GM18867 (cell line): Measurements from ENCODE around the gene PAM.

ENCODE experiments used
- ATAC-seq: cut with Tn5 transposase; IDR thresholded peaks from one replicate; pipeline ENCODE4 v1.9.1; 2021; ENCODE audit warnings: mild to moderate bottlenecking, moderate library complexity; ENCODE audit not compliant: unreplicated experiment

PAM gene

DNA sequence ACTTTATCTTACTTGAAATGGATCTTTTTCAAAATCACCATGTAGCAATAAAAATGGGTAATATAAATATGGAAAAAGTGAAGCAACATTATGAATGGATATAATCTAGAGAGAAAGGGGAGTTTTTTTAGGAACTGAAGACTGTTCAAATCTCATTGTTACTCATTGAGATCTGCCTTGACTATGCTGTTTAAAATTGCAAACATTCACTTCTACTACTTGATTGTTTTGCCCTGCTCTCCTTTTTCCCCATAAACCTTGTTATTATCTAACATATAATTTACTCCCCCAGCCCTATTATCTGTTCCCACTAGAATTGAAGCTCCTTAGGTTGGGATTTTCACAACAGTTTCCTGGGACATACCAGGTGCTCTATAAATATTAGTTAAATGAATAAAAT, 22.0 kb downstream of the PAM start:
- no peak for ATAC-seq

DNA sequence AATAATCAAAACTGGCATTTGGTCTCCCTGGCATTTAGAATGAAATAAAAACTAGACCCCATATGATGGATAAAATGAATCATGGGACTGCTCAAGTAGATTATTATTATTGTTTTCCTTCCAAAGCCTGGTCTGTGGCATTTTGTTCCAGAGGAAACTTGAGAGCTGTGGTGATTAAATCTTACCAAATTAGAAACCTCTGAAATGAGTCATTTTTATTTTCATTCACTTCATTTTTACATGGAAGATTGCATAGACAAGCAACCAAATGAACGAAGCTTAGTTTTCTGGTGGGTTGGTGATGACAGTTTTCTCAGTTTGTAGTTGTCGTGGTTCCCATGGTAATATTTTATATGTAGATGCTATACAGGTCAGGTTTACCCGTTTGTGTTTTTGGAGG, 23.4 kb downstream of the PAM start:
- peak; percentile 38 for ATAC-seq

DNA sequence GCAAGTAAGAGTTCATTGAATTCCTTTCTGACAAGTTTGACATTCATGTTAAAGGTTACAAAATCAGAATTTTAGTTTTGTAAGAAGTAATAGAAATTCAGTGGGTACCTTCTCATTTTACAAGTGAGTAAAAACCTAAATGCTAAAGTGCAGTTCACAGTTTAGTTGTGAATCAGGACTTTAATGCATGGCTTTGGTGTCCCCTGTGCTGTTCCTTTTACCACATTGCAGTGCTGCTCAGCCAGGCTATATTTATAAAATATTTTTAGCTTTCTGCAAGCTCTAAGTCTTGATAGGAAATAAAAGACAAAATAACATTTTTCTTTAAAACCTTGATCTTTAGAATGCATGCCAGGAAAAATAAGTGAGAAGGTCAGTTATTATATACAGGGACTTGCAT, 26.3 kb downstream of the PAM start:
- ATAC-seq, result no peak

DNA sequence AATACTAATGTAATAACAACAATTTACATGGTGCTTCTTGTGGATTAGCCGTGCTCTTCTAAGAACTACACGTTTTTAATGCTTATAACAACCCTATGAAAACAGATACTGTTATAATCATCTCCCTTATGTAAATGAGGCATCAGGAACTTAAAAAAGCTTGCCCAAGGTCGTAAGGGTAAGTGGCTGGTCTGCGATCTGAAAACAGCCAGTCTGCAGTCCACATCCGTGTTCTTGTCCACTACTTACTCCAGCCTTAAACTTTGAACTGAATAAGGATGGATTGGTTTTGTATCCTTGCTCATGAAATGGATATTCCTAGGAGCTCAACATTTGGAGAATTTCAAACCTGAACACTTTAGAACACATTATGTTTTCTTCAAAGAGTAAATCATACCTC, 26.7 kb downstream of the PAM start:
- no peak for ATAC-seq

DNA sequence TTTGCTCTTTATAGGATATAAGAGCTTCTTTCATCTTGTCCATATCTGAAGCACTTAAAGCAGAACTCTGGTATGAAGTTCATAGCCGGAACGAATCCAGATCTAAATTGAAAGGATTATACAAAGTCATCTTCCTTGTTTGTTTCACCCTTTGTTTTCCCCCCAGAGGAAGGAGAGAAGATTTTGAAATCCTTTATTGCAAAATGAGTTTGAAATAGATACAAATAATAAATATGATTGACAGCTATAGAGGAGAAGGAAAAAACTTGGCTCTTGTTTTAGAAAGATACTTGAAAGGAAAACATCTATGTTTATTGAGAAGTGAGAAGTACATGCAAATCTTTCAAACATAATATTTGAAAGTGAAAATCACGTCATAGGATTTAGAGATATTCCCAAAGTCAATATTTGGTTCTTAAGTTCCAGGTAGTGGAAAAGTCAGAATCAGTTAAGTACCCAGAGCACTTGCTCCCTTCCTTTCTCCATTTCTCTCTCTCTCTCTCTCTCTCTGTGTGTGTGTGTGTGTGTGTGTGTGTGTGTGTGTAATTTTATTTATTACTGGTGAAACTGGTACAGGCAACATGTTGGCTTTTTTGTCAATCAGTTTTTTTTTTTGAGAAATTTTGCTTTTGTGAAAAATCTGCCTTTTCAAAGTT, 27.2 kb downstream of the PAM start:
- ATAC-seq, result no peak

DNA sequence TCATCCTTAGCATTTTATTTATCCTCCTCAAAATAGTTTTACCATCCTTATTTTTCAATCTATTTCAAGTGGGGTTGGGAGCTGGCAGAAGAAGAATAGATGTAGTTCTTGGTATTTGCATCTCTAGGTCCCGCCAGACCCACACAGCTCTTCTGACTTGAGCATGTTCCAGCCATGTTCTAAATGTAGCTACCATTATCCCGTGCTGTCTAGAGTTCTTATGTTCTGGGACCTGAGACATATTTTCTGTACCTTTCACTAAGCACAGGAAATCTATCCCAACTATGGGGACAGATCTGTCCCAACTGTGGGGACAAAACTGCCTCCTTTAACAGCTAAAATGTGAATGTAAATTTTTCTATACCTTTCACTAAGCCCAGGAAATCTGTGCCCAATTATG, 32.0 kb downstream of the PAM start:
- no peak for ATAC-seq

DNA sequence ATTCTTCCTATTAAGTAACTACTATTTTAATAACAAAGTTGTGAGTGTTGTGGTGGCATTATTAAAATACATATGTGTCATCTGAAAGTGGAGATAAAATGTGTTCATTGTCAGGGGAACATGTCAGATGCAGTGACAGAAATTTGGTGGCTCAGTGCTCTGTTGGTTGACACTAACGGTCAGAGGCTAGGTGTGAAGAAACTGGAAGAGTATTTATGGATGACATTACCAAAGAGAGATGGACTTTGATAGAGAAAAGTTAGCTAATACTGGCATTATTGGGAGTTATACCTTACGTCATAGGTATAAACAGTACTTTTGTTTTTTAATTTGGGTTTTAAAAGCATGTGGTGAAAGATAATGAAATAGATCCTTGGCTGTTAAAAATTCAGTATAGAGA, 33.7 kb downstream of the PAM start:
- no peak for ATAC-seq

DNA sequence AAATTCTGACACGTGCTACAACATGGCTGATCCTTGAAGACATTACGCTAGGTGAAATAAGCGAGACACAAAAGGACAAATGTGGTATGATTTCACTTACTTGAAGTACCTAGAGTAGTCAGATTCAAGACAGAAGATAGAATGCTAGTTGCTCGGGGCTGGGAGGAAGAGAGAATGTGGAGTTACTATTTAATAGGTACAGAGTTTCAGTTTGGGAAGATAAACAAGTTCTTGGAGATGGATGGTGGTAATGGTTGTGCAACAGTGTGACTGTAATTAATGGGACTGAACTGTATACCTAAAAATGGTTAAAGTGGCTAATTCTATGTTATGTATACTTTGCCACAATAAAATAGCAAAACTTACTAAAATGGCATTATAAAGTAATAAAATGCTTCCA, 34.4 kb downstream of the PAM start:
- ATAC-seq, result no peak

DNA sequence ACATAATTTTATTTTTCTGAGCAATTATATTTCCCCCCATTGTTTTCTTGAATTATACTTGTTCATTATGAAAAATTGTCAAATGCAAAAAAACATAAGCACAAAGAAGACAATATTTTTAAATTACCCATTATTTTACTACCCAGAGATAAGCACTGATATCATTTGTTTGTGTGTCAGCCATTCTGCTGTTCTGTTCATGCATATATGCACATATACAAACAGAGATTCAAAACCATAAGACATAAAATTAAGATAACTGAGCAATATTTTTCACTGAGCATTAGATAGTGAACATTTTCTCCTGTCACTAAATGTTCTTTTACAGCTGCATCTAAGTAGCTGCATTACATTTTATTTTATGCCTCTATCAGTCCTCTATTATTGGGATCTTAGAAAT, 35.6 kb downstream of the PAM start:
- no peak for ATAC-seq

DNA sequence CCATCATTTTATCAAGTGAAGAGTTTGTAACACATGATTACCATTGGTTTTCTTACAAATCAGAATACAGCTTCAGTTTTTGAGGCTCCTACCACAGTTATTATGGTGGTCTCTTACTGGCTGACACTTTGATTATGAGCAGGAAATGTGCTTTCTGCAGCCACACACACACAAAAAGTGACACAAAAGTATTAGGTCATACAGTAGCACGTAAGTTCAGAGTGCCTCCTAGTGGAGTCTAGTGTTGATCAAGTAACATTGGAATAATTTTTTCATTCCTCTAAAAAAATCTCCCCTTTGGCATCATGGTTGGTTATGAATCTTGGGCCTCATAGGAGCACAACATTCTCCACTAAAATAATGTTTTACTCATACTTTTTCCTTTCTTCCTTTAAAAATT, 37.6 kb downstream of the PAM start:
- no peak for ATAC-seq

DNA sequence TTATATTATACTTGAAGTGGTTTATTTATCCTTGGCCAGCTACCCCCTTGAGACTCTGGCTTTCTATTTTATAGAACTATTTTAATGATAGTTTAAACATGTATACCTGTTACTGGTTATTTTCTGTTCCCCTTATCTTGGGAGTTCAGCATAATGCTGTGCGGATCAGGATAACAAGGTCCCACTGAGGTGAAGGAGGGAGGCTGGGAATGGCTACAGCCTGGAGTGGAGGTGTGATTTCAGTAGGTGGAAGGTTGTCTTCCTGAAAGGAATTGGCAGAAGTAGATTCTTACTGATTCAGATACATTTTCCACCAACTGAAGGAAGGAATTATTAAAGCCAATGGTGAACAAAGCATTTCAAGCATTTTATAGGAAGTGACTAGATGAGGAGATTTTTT, 38.9 kb downstream of the PAM start:
- ATAC-seq, result no peak

DNA sequence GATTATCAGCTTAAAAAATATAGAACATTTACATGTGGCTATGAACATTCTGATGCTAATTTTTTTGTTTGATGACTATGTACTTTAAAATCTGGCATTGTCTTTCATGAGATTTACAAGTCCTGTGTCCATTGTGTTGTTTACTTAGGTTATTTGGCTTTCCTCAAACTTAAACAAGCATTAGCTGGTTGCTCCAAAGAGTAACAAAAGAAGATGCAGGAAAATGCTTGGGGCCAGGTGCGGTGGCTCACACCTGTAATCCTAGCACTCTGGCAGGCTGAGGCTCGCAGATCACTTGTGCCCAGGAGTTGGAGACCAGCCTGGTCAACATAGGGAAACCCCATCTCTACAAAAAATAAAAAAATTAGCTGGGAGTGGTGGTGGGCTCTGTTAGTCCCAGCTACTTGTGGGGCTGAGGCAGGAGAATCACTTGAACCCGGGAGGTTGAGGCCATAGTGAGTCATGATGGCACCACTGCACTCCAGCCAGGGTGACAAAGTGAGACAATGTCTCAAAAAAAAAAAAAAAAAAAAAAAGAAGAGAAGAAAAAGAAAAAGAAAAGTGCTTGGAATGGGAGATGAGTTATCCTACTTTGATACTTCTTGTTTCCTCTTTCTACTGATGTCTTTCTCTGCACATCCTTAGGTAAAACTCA, 39.7 kb downstream of the PAM start:
- no peak for ATAC-seq

DNA sequence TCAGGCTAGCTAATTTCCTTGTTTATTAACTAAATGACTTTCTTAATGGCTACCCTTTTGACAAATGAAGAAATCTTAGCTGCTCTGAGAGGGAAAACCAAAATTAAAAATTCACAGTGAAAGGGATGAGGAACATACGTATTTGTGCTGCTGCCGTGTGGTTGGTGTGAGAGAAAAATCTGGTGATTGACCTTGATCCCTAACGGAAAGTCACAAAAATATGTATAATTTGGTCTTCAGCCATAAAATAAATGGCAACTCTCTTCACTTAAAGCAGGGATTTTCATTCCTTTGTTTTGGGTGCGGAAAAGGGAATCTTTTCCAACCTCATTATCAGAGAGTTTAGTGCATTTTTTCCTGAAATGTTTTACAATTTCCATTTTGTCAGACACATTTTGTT, 40.4 kb downstream of the PAM start:
- no peak for ATAC-seq

DNA sequence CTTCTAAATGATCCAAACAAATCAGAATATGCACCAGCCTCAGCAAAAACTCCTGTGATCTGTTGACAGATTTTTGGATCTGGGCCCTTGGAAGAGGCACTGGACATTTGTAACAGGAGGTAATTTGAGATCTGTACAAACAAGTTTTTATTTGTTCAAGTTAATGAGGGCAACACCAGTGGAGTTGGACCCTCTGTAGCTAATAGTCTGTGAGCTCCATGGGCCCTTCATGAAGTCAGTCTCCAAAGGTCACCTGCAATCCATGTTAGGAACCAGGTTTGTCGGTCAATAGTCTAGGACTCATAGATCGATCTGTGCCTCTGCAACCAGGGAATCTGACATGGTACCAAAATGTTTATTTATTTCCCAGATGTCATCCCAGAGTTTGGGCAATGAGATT, 40.9 kb downstream of the PAM start:
- ATAC-seq, result no peak

DNA sequence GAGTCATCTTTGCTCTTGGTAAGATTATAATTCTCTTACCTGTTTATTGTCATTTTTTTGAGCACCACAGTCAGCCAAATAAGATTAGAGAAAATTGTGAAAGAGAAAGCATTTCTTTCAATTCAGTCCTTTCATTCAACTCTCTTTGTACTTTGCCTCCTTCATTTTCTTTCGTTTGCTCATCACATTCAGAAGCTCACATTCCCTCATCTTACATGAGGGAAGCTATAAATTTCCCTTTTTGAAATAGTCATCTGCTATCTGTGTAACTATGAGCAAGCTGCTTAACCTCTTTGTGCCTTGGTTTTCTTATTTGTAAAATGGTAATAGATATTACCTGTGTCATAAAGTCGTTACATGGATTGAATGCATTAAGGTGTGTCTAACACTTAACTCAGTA, 41.4 kb downstream of the PAM start:
- ATAC-seq, result no peak

DNA sequence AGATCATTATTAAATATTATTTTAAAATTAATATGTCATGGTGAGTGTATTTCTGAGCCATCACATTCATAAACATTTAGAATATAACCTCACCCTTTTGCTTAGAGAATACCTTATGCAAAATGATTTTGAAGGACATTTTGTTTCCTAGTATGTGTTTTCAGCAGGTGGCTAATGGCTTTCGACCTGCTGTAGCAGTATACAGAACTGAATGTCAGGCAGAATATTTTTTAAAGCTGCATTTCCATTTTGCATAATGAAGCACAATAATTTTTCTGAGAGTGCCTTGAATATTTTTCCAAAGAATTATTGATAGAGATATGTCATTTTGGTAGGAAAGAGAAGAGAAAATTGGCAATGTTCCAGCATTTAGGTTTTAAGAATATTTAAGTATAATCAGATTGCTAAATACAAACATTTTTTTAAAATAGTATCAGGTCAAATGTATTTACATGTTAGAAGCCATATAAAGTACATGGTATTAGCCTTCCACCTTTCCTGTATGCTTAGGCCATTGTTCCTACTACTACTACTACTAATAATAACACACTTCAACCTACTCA, 42.3 kb downstream of the PAM start:
- no peak for ATAC-seq

DNA sequence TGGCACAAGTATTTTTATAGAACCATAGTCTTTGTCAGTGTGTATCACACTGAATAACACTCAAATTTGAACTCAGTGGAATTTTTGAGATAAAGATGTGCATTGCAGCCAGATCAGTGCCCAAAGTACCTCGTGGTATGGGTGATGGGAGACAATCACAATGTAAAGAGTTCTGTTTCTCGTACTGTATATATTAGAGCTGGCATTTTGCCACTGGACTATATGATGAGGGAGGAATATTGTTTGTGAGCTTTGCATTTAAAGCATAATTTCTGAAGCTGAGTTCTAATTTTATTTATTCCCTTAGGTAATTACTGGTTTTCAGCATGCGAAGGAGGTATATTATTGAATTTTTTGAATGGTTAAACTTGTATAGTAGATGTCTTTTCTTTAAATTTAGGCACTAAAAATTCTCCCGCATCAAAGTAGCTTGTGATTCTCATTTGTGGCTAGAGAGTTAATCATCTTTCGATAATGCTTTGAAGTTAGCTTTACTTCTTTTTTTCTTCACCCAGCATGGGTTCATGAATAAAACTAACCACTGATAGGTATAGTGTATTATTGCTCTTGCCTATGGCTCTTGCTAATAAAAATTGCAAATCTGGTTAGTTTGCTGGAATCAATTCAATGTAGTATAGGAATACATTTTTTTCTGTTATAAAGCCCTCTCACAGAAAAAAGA, 43.1 kb downstream of the PAM start:
- ATAC-seq, result no peak

DNA sequence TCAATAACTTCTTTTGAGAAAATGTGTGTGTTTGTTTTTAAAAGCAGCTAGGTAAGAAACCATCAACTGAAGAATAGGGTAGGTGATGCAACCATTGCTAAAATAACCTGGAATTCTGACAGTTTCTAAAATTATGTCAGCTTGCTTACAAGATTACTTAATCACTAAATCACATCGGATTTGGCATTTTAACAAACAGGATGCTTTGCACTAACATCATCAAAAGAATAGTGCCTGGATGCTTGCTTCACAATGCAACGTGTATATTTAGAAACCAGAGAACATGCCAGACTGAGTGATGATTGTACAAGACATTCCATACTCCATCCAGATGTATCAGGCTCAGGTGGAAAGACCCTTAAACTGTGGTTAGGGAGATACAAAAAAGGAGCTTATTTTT, 43.9 kb downstream of the PAM start:
- no peak for ATAC-seq

DNA sequence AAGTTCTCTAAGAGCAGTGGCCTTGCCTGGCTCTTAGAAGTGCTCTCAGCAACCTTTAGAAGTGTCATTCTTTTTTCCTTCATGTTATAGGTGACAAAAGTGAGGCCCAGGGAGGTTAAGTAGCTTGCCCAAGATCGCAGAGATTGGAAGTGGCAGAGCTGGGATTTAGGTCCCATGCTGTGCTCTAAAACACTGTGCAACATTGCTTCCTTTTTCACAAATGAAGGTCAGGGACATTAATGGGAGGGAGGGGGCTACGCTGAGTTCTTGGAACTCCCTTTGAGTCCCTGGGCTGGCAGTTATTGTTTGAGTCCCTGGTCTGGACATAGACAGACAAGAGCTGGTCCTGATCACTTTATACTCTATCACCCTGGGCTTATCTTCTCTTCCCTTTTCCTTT, 45.3 kb downstream of the PAM start:
- ATAC-seq, result no peak

DNA sequence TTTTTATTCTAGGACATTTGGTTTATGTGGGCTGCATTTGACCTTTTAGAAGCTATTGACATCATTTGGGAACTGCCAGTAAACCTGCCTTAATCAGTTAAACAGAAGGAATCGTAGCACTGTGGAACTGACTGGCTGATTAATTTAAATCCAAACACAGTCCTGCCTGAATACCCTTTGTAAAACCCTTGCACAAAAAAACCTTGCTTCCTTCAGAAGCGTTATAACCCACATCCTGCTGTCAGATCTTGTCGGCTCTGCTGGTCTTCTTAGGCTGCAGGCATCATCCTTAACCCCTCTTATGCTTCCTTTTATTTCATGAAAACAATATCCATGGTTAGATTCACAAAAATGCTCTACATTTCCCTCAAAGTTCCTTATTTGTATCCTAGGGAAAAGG, 46.3 kb downstream of the PAM start:
- ATAC-seq, result peak; percentile 68

DNA sequence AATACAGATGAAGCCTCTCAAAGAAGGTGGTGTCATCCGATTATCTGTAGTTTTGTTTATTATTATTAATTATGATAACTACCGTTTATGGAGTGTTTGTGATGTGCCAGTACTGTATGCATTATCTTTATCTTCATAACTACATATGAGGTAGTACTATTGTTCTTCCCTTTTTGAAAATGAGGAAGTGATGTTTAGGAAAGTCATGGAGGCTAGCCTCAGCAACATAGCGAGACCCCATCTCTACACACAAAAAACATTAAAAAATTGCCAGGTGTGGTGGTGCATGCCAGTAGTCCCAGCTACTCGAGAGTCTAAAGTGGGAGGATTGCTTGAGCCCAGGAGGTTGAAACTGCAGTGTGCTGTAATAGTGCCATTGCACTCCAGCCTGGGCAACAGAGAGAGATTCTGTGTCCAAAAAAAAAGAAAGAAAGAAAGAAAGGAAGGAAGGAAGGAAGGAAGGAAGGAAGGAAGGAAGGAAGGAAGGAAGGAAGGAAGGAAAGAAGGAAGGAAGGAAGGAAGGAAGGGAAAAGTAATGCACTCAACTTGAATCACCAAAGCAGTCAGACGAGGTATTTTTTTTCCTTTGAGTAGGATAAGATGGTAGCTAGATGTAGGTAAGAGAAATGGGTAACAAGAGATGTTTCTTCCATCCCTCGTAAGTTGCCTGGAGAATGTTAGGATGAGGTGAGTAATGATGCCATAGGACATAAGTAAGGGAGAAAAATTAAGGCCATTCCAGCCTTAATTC, 47.8 kb downstream of the PAM start:
- no peak for ATAC-seq
